K562 (cell line): ENCODE results near the gene RNF141. TPM values are rescaled to one million over a fixed set of nuclear protein-coding genes. Genes with fewer than 3 reads are reported as not detected.

Experiments used
- ATAC-seq: fragments of 200-7000 bp; cut with Tn5 transposase; 3 replicates; pipeline ENCODE4 v1.9.1; 2020; ENCODE audit warnings: moderate library complexity
- BruUV-seq: library from RNA; stranded (reverse); fragments of 400-500 nt; replicated peaks from 2 replicates; lab custom pipeline; 2021; lab: Mats Ljungman, UMichigan
- CTCF ChIA-PET: fragments of 300-600 bp; formaldehyde crosslinking; extraction: SDS; loops from one replicate; lab custom pipeline; 2021; ENCODE audit warnings: low intra/inter-chr PET ratio; lab: Yijun Ruan, JAX
- POLR2A ChIA-PET: fragments of 300-600, 350-650 bp; sonication (Branson Sonifier 250); formaldehyde crosslinking; extraction: SDS; loops from one replicate; lab custom pipeline; 2021; ENCODE audit warnings: antibody characterized with exemption, inconsistent platforms; lab: Yijun Ruan, JAX
- DNase-seq, 4 experiments: peaks; one replicate each; pipeline versions ENCODE4 v3.0.0 to v3.0.0-alpha.2; 2011 to 2018; ENCODE audit warnings: low spot score in 3 of 4, mixed read lengths in 3 of 4; ENCODE audit errors: extremely low read depth in 1 of 4
- FAIRE-seq: peaks from 2 replicates; lab custom pipeline; 2011; peaks lifted over from hg19 to GRCh38; lab: Jason Lieb, UNC
- H2AFZ ChIP-seq: 2 replicates; pipeline ENCODE4 v1.6.0; 2011; ENCODE audit warnings: low read depth, low read length, control low read depth, inconsistent platforms
- H3K27ac ChIP-seq: fragments of 200-600 bp; 3 replicates; pipeline ENCODE4 v1.8.0; 2011; ENCODE audit warnings: low read depth, mild to moderate bottlenecking, control low read depth, inconsistent platforms, low read length, moderate library complexity, mixed read lengths; ENCODE audit errors: extremely low read depth
- H3K27me3 ChIP-seq, 2 experiments: fragments of 300-600 bp in 1 of 2; 2 replicates in 1 of 2; 3 replicates in 1 of 2; pipeline versions ENCODE4 v1.6.0 to v1.8.0; 2011; ENCODE audit warnings: inconsistent platforms in 2 of 2, low read length in 2 of 2, mild to moderate bottlenecking in 1 of 2, mixed read lengths in 1 of 2, moderate library complexity in 1 of 2; ENCODE audit not compliant: control insufficient read depth in 2 of 2, insufficient read depth in 2 of 2
- H3K36me3 ChIP-seq: fragments of 300-600 bp; 3 replicates; pipeline ENCODE4 v1.8.0; 2011; ENCODE audit warnings: mild to moderate bottlenecking, low read length, inconsistent platforms; ENCODE audit not compliant: control insufficient read depth, insufficient read depth
- H3K4me1 ChIP-seq, 2 experiments: fragments of 200-600 bp in 1 of 2; replicated peaks in 1 of 2; 2 replicates in 1 of 2; 3 replicates in 1 of 2; pipeline versions ENCODE4 v1.5.1 to v1.8.0; 2011; ENCODE audit warnings: inconsistent platforms in 2 of 2, low read length in 2 of 2, mild to moderate bottlenecking in 1 of 2, mixed read lengths in 1 of 2, moderate library complexity in 1 of 2; ENCODE audit not compliant: control insufficient read depth in 2 of 2, insufficient read depth in 2 of 2
- H3K4me2 ChIP-seq: 2 replicates; pipeline ENCODE4 v1.6.1; 2011; ENCODE audit warnings: low read length, control low read depth, inconsistent platforms, mixed read lengths; ENCODE audit not compliant: insufficient read depth
- H3K4me3 ChIP-seq: fragments of 200-600 bp; sonication (generic), shearing (Covaris generic); 2 replicates; pipeline ENCODE4 v1.5.1; 2016; ENCODE audit warnings: control low read depth, inconsistent platforms
- H3K79me2 ChIP-seq: fragments of 200-600 bp; 3 replicates; pipeline ENCODE4 v1.8.0; 2011; ENCODE audit warnings: low read length, inconsistent platforms; ENCODE audit not compliant: control insufficient read depth, insufficient read depth
- H3K9ac ChIP-seq, 2 experiments: 2 replicates each; pipeline versions ENCODE4 v1.6.0 to v1.6.1; 2011; ENCODE audit warnings: low read depth in 2 of 2, low read length in 2 of 2, control low read depth in 1 of 2, inconsistent platforms in 1 of 2, mild to moderate bottlenecking in 1 of 2, mixed read lengths in 1 of 2; ENCODE audit not compliant: insufficient read depth in 1 of 2
- H3K9me1 ChIP-seq: one replicate; pipeline ENCODE4 v1.6.0; 2011; ENCODE audit warnings: inconsistent platforms, mild to moderate bottlenecking, low read length, moderate library complexity; ENCODE audit not compliant: control insufficient read depth, insufficient read depth
- H3K9me3 ChIP-seq: replicated peaks from 2 replicates; pipeline ENCODE4 v1.5.1; 2011; ENCODE audit warnings: low read depth, low read length, inconsistent platforms; ENCODE audit not compliant: control insufficient read depth, insufficient read depth
- H4K20me1 ChIP-seq: replicated peaks from 2 replicates; pipeline ENCODE4 v1.6.1; 2011; ENCODE audit warnings: low read length, inconsistent platforms, mixed read lengths; ENCODE audit not compliant: control insufficient read depth, insufficient read depth
- C11orf30 ChIP-seq: fragments of 450-650 bp; IDR thresholded peaks from 2 replicates; pipeline ENCODE4 v1.6.1; 2016; ENCODE audit warnings: low read depth, mild to moderate bottlenecking
- ELF4 ChIP-seq: fragments of 450-650 bp; formaldehyde crosslinking; IDR thresholded peaks from 2 replicates; pipeline ENCODE4 v1.4.0; 2022; ENCODE audit warnings: missing genetic modification characterization
- FOXA1 ChIP-seq: fragments of 450-650 bp; IDR thresholded peaks from 2 replicates; pipeline ENCODE4 v1.6.1; 2016; ENCODE audit warnings: mild to moderate bottlenecking, borderline replicate concordance
- FOXK2 ChIP-seq, 2 experiments: fragments of 450-650 bp; IDR thresholded peaks in 1 of 2; conservative IDR thresholded peaks in 1 of 2; 2 replicates each; pipeline ENCODE4 v1.6.1; 2016; ENCODE audit warnings: low read depth in 2 of 2, mild to moderate bottlenecking in 1 of 2
- HIVEP1 ChIP-seq: fragments of 250-450 bp; sonication (Bioruptor Pico); IDR thresholded peaks from 2 replicates; pipeline ENCODE4 v1.4.0; 2020; ENCODE audit warnings: mild to moderate bottlenecking
- MIER1 ChIP-seq: fragments of 450-650 bp; IDR thresholded peaks from 2 replicates; pipeline ENCODE4 v1.6.1; 2016; ENCODE audit warnings: antibody characterized with exemption, mild to moderate bottlenecking, low read depth
- PCBP2 ChIP-seq: fragments of 200-400 bp; formaldehyde crosslinking; IDR thresholded peaks from 2 replicates; pipeline ENCODE4 v1.6.1; 2018; ENCODE audit warnings: low read length, low read depth, mild to moderate bottlenecking, moderate library complexity; ENCODE audit not compliant: poor library complexity, severe bottlenecking
- RFX7 ChIP-seq: fragments of 250-450 bp; sonication (Bioruptor Pico); IDR thresholded peaks from 2 replicates; pipeline ENCODE4 v1.5.1; 2021; ENCODE audit warnings: mild to moderate bottlenecking
- SP1 ChIP-seq: sonication (generic); formaldehyde crosslinking; IDR thresholded peaks from 2 replicates; pipeline ENCODE4 v1.8.1; 2022; ENCODE audit warnings: mild to moderate bottlenecking, missing genetic modification reagents
- TBP ChIP-seq: optimal IDR thresholded peaks from 2 replicates; pipeline ENCODE3; 2011; ENCODE audit warnings: low read depth, low read length, improper control_type of control experiment
- ZC3H4 ChIP-seq: sonication (generic); formaldehyde crosslinking; IDR thresholded peaks from 2 replicates; pipeline ENCODE4 v1.9.0; 2021; ENCODE audit warnings: missing genetic modification reagents, borderline replicate concordance
- ZSCAN32 ChIP-seq: fragments of 450-650 bp; formaldehyde crosslinking; IDR thresholded peaks from 2 replicates; pipeline ENCODE4 v1.4.0; 2020; ENCODE audit warnings: mild to moderate bottlenecking, moderate library complexity
- WGBS: fragments of 100-300 bp; shearing (Covaris generic); methylation state at CpG from one replicate; pipeline ENCODE4 v1.1.6; 2016; ENCODE audit warnings: low coverage, mixed read lengths; ENCODE audit not compliant: insufficient coverage; ENCODE audit errors: missing lambda C conversion rate; 5-methylcytosine and 5-hydroxymethylcytosine counted together
- in situ Hi-C: fragments of 300-500 bp; cut with MboI; formaldehyde crosslinking; loops from 4 replicates; pipeline ENCODE4 v1.15.0; 2018; ENCODE audit warnings: inconsistent platforms, mixed read lengths
- intact Hi-C: fragments of 100-400 bp; cut with micrococcal nuclease; formaldehyde crosslinking; loops from 2 replicates; pipeline ENCODE4 v1.14.2; 2022
- polyA plus RNA-seq, 8 experiments: library from polyadenylated mRNA; depleted of rRNA in 4 of 8; stranded (reverse) in 5 of 8; unstranded in 3 of 8; fragments of >200 nt; fragmentation: Nextera tagmentation in 2 of 8; fragmentation: Illumina TruSeq in 1 of 8; extraction: Ambion mirVana in 2 of 8; extraction: Trizol in 1 of 8; gene quantifications; 2 replicates each; pipeline versions ENCODE4 v1.2.1 to v1.2.3, GENCODE V29; 2011 to 2014; ENCODE audit warnings: inconsistent platforms in 1 of 8, missing spikeins in 1 of 8
- total RNA-seq, 7 experiments: library from RNA; depleted of rRNA in 6 of 7; stranded (reverse); fragments of >200 nt in 6 of 7; fragmentation: Illumina TruSeq in 2 of 7; extraction: Trizol in 2 of 7; gene quantifications; 2 replicates each; pipeline versions ENCODE4 v1.2.1 to v1.2.3, GENCODE V29; 2011 to 2021; ENCODE audit warnings: low replicate concordance in 1 of 7
- TF ChIP-seq, protein P1 (sequence below): fragments of 250-450 bp; sonication (Bioruptor Pico); IDR thresholded peaks from 2 replicates; pipeline ENCODE4 v1.4.0; 2020; ENCODE audit warnings: mild to moderate bottlenecking, moderate library complexity, borderline replicate concordance
- TF ChIP-seq, protein P2 (sequence below): fragments of 250-450 bp; sonication (Bioruptor Pico); IDR thresholded peaks from 2 replicates; pipeline ENCODE4 v1.4.0; 2020
- TF ChIP-seq, protein P3 (sequence below): fragments of 250-450 bp; sonication (Bioruptor Pico); IDR thresholded peaks from 2 replicates; pipeline ENCODE4 v1.5.0; 2021
- TF ChIP-seq, protein P4 (sequence below): IDR thresholded peaks from 3 replicates; pipeline ENCODE4 v1.6.1; 2011; ENCODE audit warnings: borderline replicate concordance, mild to moderate bottlenecking; ENCODE audit not compliant: insufficient read length, insufficient read depth

Gene RNF141
- total and polyA plus RNA-seq, 9 of the 15 experiments (the other 6 are each of a cell fraction or from before 2014, with no cell fraction given), result 9.7 to 51.9 (median 18.9) TPM

DNA sequence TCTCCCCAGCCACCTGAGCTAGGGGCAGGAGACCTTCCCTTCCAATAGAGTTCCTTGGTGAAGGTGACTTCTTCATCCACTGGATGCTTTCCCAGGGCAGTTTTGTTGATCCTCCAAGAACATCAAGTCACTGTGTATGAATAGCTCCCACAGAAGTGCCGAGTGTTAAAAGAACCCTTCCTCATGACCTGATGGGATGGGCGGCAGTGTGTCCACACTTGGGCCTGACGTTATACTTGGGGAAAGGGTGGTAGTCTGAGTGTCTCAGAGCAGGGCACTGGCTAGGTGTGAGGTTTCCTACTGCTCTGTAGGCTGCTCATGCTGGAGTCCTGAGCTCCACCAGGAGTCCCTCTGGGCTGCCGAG is 35.0 kb upstream of the RNF141 start:
- H3K4me1 ChIP-seq, result peaks cover 0 to 4% of the 10 kb centered on the region in 2 experiments; a peak in 1 of 5 replicates
- intact Hi-C loops, result no loop called here
- ATAC-seq (peak; percentile 45; the same call in 1 of the 3 replicates), FAIRE-seq (no peak), DNase-seq (no peak)
- no peaks in the 10 kb centered on the region for H3K9me3 ChIP-seq
- BruUV-seq, result no TSS peak
- in situ Hi-C loops, result no loop called here
- H3K9ac ChIP-seq, result no peak overlapping the region
- WGBS, result 13% methylated on average over 4 of the region's 4 CpGs
- H3K4me2 ChIP-seq, result no peak overlapping the region
- H3K36me3 ChIP-seq, result no peaks in the 10 kb centered on the region
- H3K4me3 ChIP-seq, result no peak overlapping the region
- no peaks in the 10 kb centered on the region for H3K9me1 ChIP-seq
- ChIA-PET CTCF (no interaction called here), POLR2A (interaction anchor here (1.1 to 1.5 kb wide), 2 partner anchors 8 to 59 kb away, joined by 3 read pairs; no protein-coding TSS in a partner anchor)
- H3K79me2 ChIP-seq, result no peaks in the 10 kb centered on the region
- no peaks in the 10 kb centered on the region for H3K27me3 ChIP-seq
- no peaks in the 10 kb centered on the region for H4K20me1 ChIP-seq
- H3K27ac ChIP-seq, result no peak overlapping the region
- H2AFZ ChIP-seq, result no peak overlapping the region
- TF ChIP-seq MIER1, result no peak
- TF ChIP-seq, protein P1, sequence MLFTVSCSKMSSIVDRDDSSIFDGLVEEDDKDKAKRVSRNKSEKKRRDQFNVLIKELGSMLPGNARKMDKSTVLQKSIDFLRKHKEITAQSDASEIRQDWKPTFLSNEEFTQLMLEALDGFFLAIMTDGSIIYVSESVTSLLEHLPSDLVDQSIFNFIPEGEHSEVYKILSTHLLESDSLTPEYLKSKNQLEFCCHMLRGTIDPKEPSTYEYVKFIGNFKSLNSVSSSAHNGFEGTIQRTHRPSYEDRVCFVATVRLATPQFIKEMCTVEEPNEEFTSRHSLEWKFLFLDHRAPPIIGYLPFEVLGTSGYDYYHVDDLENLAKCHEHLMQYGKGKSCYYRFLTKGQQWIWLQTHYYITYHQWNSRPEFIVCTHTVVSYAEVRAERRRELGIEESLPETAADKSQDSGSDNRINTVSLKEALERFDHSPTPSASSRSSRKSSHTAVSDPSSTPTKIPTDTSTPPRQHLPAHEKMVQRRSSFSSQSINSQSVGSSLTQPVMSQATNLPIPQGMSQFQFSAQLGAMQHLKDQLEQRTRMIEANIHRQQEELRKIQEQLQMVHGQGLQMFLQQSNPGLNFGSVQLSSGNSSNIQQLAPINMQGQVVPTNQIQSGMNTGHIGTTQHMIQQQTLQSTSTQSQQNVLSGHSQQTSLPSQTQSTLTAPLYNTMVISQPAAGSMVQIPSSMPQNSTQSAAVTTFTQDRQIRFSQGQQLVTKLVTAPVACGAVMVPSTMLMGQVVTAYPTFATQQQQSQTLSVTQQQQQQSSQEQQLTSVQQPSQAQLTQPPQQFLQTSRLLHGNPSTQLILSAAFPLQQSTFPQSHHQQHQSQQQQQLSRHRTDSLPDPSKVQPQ (CRISPR knock-in tag), result no peak
- no peak for TF ChIP-seq ZC3H4
- TF ChIP-seq, protein P2, sequence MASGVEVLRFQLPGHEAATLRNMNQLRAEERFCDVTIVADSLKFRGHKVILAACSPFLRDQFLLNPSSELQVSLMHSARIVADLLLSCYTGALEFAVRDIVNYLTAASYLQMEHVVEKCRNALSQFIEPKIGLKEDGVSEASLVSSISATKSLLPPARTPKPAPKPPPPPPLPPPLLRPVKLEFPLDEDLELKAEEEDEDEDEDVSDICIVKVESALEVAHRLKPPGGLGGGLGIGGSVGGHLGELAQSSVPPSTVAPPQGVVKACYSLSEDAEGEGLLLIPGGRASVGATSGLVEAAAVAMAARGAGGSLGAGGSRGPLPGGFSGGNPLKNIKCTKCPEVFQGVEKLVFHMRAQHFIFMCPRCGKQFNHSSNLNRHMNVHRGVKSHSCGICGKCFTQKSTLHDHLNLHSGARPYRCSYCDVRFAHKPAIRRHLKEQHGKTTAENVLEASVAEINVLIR (CRISPR knock-in tag), result no peak
- TF ChIP-seq, protein P3, sequence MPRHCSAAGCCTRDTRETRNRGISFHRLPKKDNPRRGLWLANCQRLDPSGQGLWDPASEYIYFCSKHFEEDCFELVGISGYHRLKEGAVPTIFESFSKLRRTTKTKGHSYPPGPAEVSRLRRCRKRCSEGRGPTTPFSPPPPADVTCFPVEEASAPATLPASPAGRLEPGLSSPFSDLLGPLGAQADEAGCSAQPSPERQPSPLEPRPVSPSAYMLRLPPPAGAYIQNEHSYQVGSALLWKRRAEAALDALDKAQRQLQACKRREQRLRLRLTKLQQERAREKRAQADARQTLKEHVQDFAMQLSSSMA, result no peak
- no peak for TF ChIP-seq PCBP2
- TF ChIP-seq RFX7 (CRISPR knock-in tag), result no peak
- TF ChIP-seq SP1 (CRISPR knock-in tag), result no peak
- TF ChIP-seq FOXK2 (conservative IDR thresholded peaks at IDR 0.05 in 1 of 2, IDR thresholded peaks at IDR 0.05 in 1 of 2; ENCODE audit: low read depth in 2 of 2), result no peak
- TF ChIP-seq, protein P4, sequence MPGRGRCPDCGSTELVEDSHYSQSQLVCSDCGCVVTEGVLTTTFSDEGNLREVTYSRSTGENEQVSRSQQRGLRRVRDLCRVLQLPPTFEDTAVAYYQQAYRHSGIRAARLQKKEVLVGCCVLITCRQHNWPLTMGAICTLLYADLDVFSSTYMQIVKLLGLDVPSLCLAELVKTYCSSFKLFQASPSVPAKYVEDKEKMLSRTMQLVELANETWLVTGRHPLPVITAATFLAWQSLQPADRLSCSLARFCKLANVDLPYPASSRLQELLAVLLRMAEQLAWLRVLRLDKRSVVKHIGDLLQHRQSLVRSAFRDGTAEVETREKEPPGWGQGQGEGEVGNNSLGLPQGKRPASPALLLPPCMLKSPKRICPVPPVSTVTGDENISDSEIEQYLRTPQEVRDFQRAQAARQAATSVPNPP, result no peak
- TF ChIP-seq FOXA1, result no peak
- no peak for TF ChIP-seq HIVEP1
- no peak for TF ChIP-seq C11orf30
- TF ChIP-seq ZSCAN32 (CRISPR knock-in tag), result no peak
- no peak for TF ChIP-seq ELF4 (CRISPR knock-in tag)
- TF ChIP-seq TBP, result no peak
